HUES64 (cell line): ENCODE measurements around the gene ONECUT3.

Experiments
- H3K27ac ChIP-seq: 2 replicates; pipeline ENCODE4 v1.7.0; 2013; ENCODE audit warnings: low read depth, low read length, inconsistent platforms
- H3K27me3 ChIP-seq: 2 replicates; pipeline ENCODE4 v1.6.1; 2013; ENCODE audit warnings: mild to moderate bottlenecking, low read length; ENCODE audit not compliant: insufficient read depth
- H3K36me3 ChIP-seq: 2 replicates; pipeline ENCODE4 v1.6.1; 2013; ENCODE audit warnings: mild to moderate bottlenecking, low read length; ENCODE audit not compliant: insufficient read depth
- H3K4me1 ChIP-seq: 2 replicates; pipeline ENCODE4 v1.6.1; 2013; ENCODE audit warnings: mild to moderate bottlenecking, low read length, moderate library complexity; ENCODE audit not compliant: insufficient read depth
- H3K4me3 ChIP-seq: 2 replicates; pipeline ENCODE4 v1.5.1; 2013; ENCODE audit warnings: mild to moderate bottlenecking, low read length, moderate library complexity
- H3K9ac ChIP-seq: 2 replicates; pipeline ENCODE4 v1.6.1; 2013; ENCODE audit warnings: mild to moderate bottlenecking, low read depth, low read length
- H3K9me3 ChIP-seq: 2 replicates; pipeline ENCODE4 v1.6.1; 2013; ENCODE audit warnings: low read depth, low read length; ENCODE audit not compliant: insufficient read depth
- WGBS: fragments of 150-250, 120-280 bp; methylation state at CpG from one replicate; pipeline ENCODE4 v1.1.7; 2013; ENCODE audit warnings: missing lambda C conversion rate; 5-methylcytosine and 5-hydroxymethylcytosine counted together

The ONECUT3 gene

GRCh38 chr19:1814391-1814790 lies 61.1 kb downstream of the ONECUT3 start:
- Histone ChIP-seq H3K9me3 (no peaks in the 10 kb centered on the region), H3K4me3 (no peak overlapping the region), H3K36me3 (peaks cover 36% of the 10 kb centered on the region), H3K4me1 (no peaks in the 10 kb centered on the region), H3K9ac (no peak overlapping the region), H3K27me3 (peaks cover 4% of the 10 kb centered on the region; the same call in 1 of the 2 replicates), H3K27ac (no peak overlapping the region)
- 94% methylated on average over 10 of the region's 10 CpGs for WGBS

GRCh38 chr19:1814833-1815604 lies 61.7 kb downstream of the ONECUT3 start:
- Histone ChIP-seq H3K27me3 (peaks cover 4% of the 10 kb centered on the region; the same call in 1 of the 2 replicates), H3K4me3 (no peak overlapping the region), H3K4me1 (no peaks in the 10 kb centered on the region), H3K9ac (no peak overlapping the region), H3K9me3 (no peaks in the 10 kb centered on the region), H3K36me3 (peaks cover 40% of the 10 kb centered on the region), H3K27ac (no peak overlapping the region)
- 96% methylated on average over 23 of the region's 26 CpGs for WGBS

GRCh38 chr19:1815605-1816529 lies 62.6 kb downstream of the ONECUT3 start:
- H3K36me3 ChIP-seq = peaks cover 48% of the 10 kb centered on the region
- H3K4me3 ChIP-seq = no peak overlapping the region
- H3K9me3 ChIP-seq = no peaks in the 10 kb centered on the region
- H3K9ac ChIP-seq = no peak overlapping the region
- H3K27ac ChIP-seq = no peak overlapping the region
- WGBS = 94% methylated on average over 61 of the region's 61 CpGs
- H3K27me3 ChIP-seq = peaks cover 4% of the 10 kb centered on the region; the same call in 1 of the 2 replicates
- no peaks in the 10 kb centered on the region for H3K4me1 ChIP-seq

GRCh38 chr19:1816530-1817298 lies 63.4 kb downstream of the ONECUT3 start:
- H3K4me1 ChIP-seq = no peaks in the 10 kb centered on the region
- H3K9ac ChIP-seq = no peak overlapping the region
- H3K27ac ChIP-seq = no peak overlapping the region
- WGBS = 95% methylated on average over 36 of the region's 36 CpGs
- no peaks in the 10 kb centered on the region for H3K9me3 ChIP-seq
- no peak overlapping the region for H3K4me3 ChIP-seq
- H3K36me3 ChIP-seq = peaks cover 54% of the 10 kb centered on the region
- H3K27me3 ChIP-seq = peaks cover under 1% of the 10 kb centered on the region; the same call in 1 of the 2 replicates

GRCh38 chr19:1817553-1818179 lies 64.4 kb downstream of the ONECUT3 start:
- no peak overlapping the region for H3K27ac ChIP-seq
- 94% methylated on average over 25 of the region's 25 CpGs for WGBS
- H3K9me3 ChIP-seq = no peaks in the 10 kb centered on the region
- no peak overlapping the region for H3K4me3 ChIP-seq
- H3K36me3 ChIP-seq = peaks cover 62% of the 10 kb centered on the region
- H3K9ac ChIP-seq = no peak overlapping the region
- no peaks in the 10 kb centered on the region for H3K4me1 ChIP-seq
- H3K27me3 ChIP-seq = no peaks in the 10 kb centered on the region

- H3K36me3 ChIP-seq = peaks cover 72% of the 10 kb centered on the region
- H3K4me3 ChIP-seq = no peak overlapping the region
- WGBS = 97% methylated on average over 33 of the region's 33 CpGs
- H3K4me1 ChIP-seq = no peaks in the 10 kb centered on the region
- no peaks in the 10 kb centered on the region for H3K27me3 ChIP-seq
- no peak overlapping the region for H3K9ac ChIP-seq
- no peak overlapping the region for H3K27ac ChIP-seq
- no peaks in the 10 kb centered on the region for H3K9me3 ChIP-seq
These were observed 65.4 kb downstream of the ONECUT3 start for GRCh38 chr19:1818549-1819195.

GRCh38 chr19:1819341-1820255 lies 66.3 kb downstream of the ONECUT3 start:
- Histone ChIP-seq H3K27ac (no peak overlapping the region), H3K27me3 (no peaks in the 10 kb centered on the region), H3K36me3 (peaks cover 81% of the 10 kb centered on the region), H3K4me1 (no peaks in the 10 kb centered on the region), H3K4me3 (no peak overlapping the region), H3K9ac (no peak overlapping the region), H3K9me3 (no peaks in the 10 kb centered on the region)
- 92% methylated on average over 43 of the region's 43 CpGs for WGBS

GRCh38 chr19:1822210-1822609 lies 68.9 kb downstream of the ONECUT3 start:
- Histone ChIP-seq H3K27me3 (no peaks in the 10 kb centered on the region), H3K9me3 (no peaks in the 10 kb centered on the region), H3K36me3 (peaks cover 74% of the 10 kb centered on the region), H3K9ac (no peak overlapping the region), H3K4me3 (no peak overlapping the region), H3K4me1 (peaks cover 7% of the 10 kb centered on the region; the same call in 1 of the 2 replicates), H3K27ac (no peak overlapping the region)
- WGBS = 95% methylated on average over 19 of the region's 19 CpGs

- no peak overlapping the region for H3K4me3 ChIP-seq
These were observed 69.7 kb downstream of the ONECUT3 start for GRCh38 chr19:1823020-1823419.

More at GRCh38 chr19:1823020-1823419, 69.7 kb downstream of the ONECUT3 start:
- Histone ChIP-seq H3K27me3 (no peaks in the 10 kb centered on the region), H3K9ac (no peak overlapping the region), H3K9me3 (no peaks in the 10 kb centered on the region), H3K4me1 (peaks cover 9% of the 10 kb centered on the region; the same call in 1 of the 2 replicates), H3K36me3 (peaks cover 66% of the 10 kb centered on the region), H3K27ac (no peak overlapping the region)
- WGBS = 94% methylated on average over 8 of the region's 8 CpGs
